Heart left ventricle (tissue), 16 donors: ENCODE results near the gene AKAP13. TPM values are rescaled to one million over a fixed set of nuclear protein-coding genes. Genes with fewer than 3 reads are reported as not detected.

ENCODE experiments used
- ATAC-seq, 4 donors: fragments of 200-7000 bp; cut with Tn5 transposase; one replicate each; pipeline ENCODE4 v1.9.1; 2020 to 2022; ENCODE audit warnings: moderate library complexity in 4 of 4, mild to moderate bottlenecking in 3 of 4, moderate number of reproducible peaks in 1 of 4
- DNase-seq, 5 donors: peaks; one replicate each; pipeline ENCODE4 v3.0.0-alpha.2; 2020
- H3K27ac ChIP-seq, 12 donors: fragments of 200-600 bp; sonication (generic) in 4 of 12; one replicate each; pipeline versions ENCODE4 v1.5.0 to v1.8.0; 2016 to 2022; ENCODE audit warnings: mild to moderate bottlenecking in 2 of 12
- H3K27me3 ChIP-seq, 9 donors: fragments of 200-600 bp; sonication (generic) in 2 of 9; one replicate each; pipeline versions ENCODE4 v1.5.1 to v1.8.0; 2016 to 2022; ENCODE audit warnings: mild to moderate bottlenecking in 3 of 9
- H3K36me3 ChIP-seq, 9 donors: fragments of 200-600 bp; sonication (generic) in 2 of 9; one replicate each; pipeline versions ENCODE4 v1.5.0 to v1.8.0; 2018 to 2022; ENCODE audit warnings: mild to moderate bottlenecking in 2 of 9
- H3K4me1 ChIP-seq, 12 donors: fragments of 200-600 bp; sonication (generic) in 4 of 12; one replicate each; pipeline versions ENCODE4 v1.5.0 to v1.8.0; 2016 to 2022; ENCODE audit warnings: mild to moderate bottlenecking in 3 of 12
- H3K4me3 ChIP-seq, 12 donors: fragments of 200-600 bp; sonication (generic) in 4 of 12; one replicate each; pipeline versions ENCODE4 v1.5.0 to v1.8.0; 2017 to 2022; ENCODE audit warnings: mild to moderate bottlenecking in 9 of 12, moderate library complexity in 4 of 12
- H3K9me3 ChIP-seq, 12 donors: fragments of 200-600 bp; sonication (generic) in 4 of 12; one replicate each; pipeline versions ENCODE4 v1.5.0 to v1.8.0; 2016 to 2022; ENCODE audit warnings: mild to moderate bottlenecking in 1 of 12
- CTCF ChIP-seq, 12 donors: fragments of 200-600 bp; sonication (generic) in 4 of 12; IDR thresholded peaks; one replicate each; pipeline versions ENCODE4 v1.5.0 to v1.8.0; 2018 to 2022; ENCODE audit warnings: antibody characterized with exemption in 12 of 12, mild to moderate bottlenecking in 5 of 12
- POLR2A ChIP-seq, 2 donors: fragments of 450-650 bp; IDR thresholded peaks; one replicate each; pipeline ENCODE4 v1.6.1; 2017; ENCODE audit warnings: antibody characterized with exemption in 2 of 2, mild to moderate bottlenecking in 2 of 2, moderate library complexity in 2 of 2
- WGBS, 4 donors: extraction: QIAGEN DNeasy Blood & Tissue Kit in 2 of 4; methylation state at CpG; one replicate each; pipeline versions ENCODE4 v1.1.5 to v1.1.7; 2013 to 2018; 5-methylcytosine and 5-hydroxymethylcytosine counted together
- intact Hi-C, 10 donors: fragments of 100-400 bp; cut with DNase I; formaldehyde crosslinking; loops; one replicate each; pipeline versions ENCODE4 v1.11.1 to v1.14.2; 2022
- polyA plus RNA-seq, 2 donors: library from polyadenylated mRNA; stranded (reverse); fragments of 200-250 nt; gene quantifications; one replicate each; pipeline ENCODE4 v1.2.3, GENCODE V29; 2013
- total RNA-seq, 9 donors: library from RNA; depleted of rRNA in 2 of 9; stranded (reverse); fragments of >200 nt in 2 of 9; fragmentation: NEBNext Ultra II Directional in 3 of 9; extraction: Animal tissue kit (Norgen Biotek cat#: 25700) in 3 of 9; gene quantifications; one replicate each; pipeline versions ENCODE4 v1.1.0 to v1.2.4, GENCODE V29; 2016 to 2023
- donor health status: ischemic (EF 13 %, LVEDD 7.1; RV severe dilation, severe dysfunction).
- donor health status: healthy with polysubstance abuse.
- donor health status: DM: no; HTN: yes; CAD: no.
- donor health status: DM: no; HTN: no; CAD: no.
- donor health status: ischemic (EF 25% LVEDD 6.9; RV normal size, moderate dysfunction).
- donor health status: ischemic (EF 25% LVEDD 5.7; RV mildly dilated, moderate dysfunction).
- donor health status: healthy.
- donor health status: DM: yes; HTN: yes; CAD: no.
- donor health status: ischemic (EF 35%, LVEDD 5.7; RV mildly dilated, moderate dysfunction).
- donor health status: nonischemic (EF 11% LVEDD 7.7; RV severe dilation, severe dysfunction).
- donor health status: DM: yes; HTN: yes; CAD: no.
- donor health status: PGD.
- donor health status: ischemic (EF 29% LVEDD 5.4; RV normal size, mild dysfunction).
- donor health status: nonischemic (EF 23%, LVEDD 6.1; RV moderate dilation, normal function).

Gene AKAP13
- total and polyA plus RNA-seq, 11 donors, result 124 to 598 (median 340) TPM

- peaks cover 0 to 100% (median 96%) of the 10 kb centered on the region in 9 donors for H3K36me3 ChIP-seq
- H3K27ac ChIP-seq, result peak overlapping the region in 11 of 12 donors; percentile 32 to 82 (median 71)
- WGBS, 4 donors, result 65 to 77% (median 68%) methylated on average over 4 of the region's 4 CpGs
- no peaks in the 10 kb centered on the region for H3K27me3 ChIP-seq
- intact Hi-C loops, result loop anchor here in 1 of 10 donors (10.0 kb wide), 1 partner anchor 241 kb away; no protein-coding TSS in a partner anchor
- TF ChIP-seq POLR2A (IDR thresholded peaks at IDR 0.05), result no peak
- DNase-seq (no peak), ATAC-seq (peak in 1 of 4 donors; percentile 2)
- no peaks in the 10 kb centered on the region for H3K9me3 ChIP-seq
- peak overlapping the region in 5 of 12 donors; percentile 10 to 51 (median 22) for H3K4me3 ChIP-seq
- H3K4me1 ChIP-seq, result peaks cover 3 to 78% (median 50%) of the 10 kb centered on the region in 12 donors
These were observed 345.2 kb downstream of the AKAP13 start for GRCh38 chr15:85725564-85725963.

- H3K4me1 ChIP-seq, result peaks cover 3 to 73% (median 44%) of the 10 kb centered on the region in 12 donors
- 64 to 78% (median 77%) methylated on average over 2 of the region's 2 CpGs for WGBS, 4 donors
- peak overlapping the region in 2 of 12 donors; percentile 40 to 51 for H3K4me3 ChIP-seq
- H3K27ac ChIP-seq, result peak overlapping the region in 11 of 12 donors; percentile 32 to 82 (median 69)
- intact Hi-C loops, result loop anchor here in 1 of 10 donors (10.0 kb wide), 1 partner anchor 242 kb away; no protein-coding TSS in a partner anchor
- DNase-seq (no peak), ATAC-seq (no peak)
- H3K9me3 ChIP-seq, result no peaks in the 10 kb centered on the region
- peaks cover 0 to 100% (median 96%) of the 10 kb centered on the region in 9 donors for H3K36me3 ChIP-seq
- TF ChIP-seq CTCF (IDR thresholded peaks at IDR 0.05) (no peak), POLR2A (IDR thresholded peaks at IDR 0.05) (no peak)
- H3K27me3 ChIP-seq, result no peaks in the 10 kb centered on the region
These were observed 346.1 kb downstream of the AKAP13 start for GRCh38 chr15:85726454-85726853.

GRCh38 chr15:85727068-85727467, 346.7 kb downstream of the AKAP13 start:
- intact Hi-C loops, result loop anchor here in 1 of 10 donors (10.0 kb wide), 1 partner anchor 242 kb away; no protein-coding TSS in a partner anchor
- peaks cover 3 to 67% (median 38%) of the 10 kb centered on the region in 12 donors for H3K4me1 ChIP-seq
- 51 to 65% (median 57%) methylated on average over 2 of the region's 2 CpGs for WGBS, 4 donors

GRCh38 chr15:85730001-85730820, 349.8 kb downstream of the AKAP13 start:
- H3K27ac ChIP-seq, result peak overlapping the region in 5 of 12 donors; percentile 4 to 82 (median 65)
- 30 to 39% (median 32%) methylated on average over 5 of the region's 5 CpGs for WGBS, 4 donors

More at GRCh38 chr15:85727068-85727467, 346.7 kb downstream of the AKAP13 start:
- H3K4me3 ChIP-seq, result no peak overlapping the region
- H3K9me3 ChIP-seq, result no peaks in the 10 kb centered on the region
- TF ChIP-seq CTCF (IDR thresholded peaks at IDR 0.05), result no peak
- peak in 2 of 4 donors; percentile 23 to 30 for ATAC-seq
- H3K27me3 ChIP-seq, result no peaks in the 10 kb centered on the region
- peaks cover 0 to 100% (median 96%) of the 10 kb centered on the region in 9 donors for H3K36me3 ChIP-seq
- H3K27ac ChIP-seq, result peak overlapping the region in 10 of 12 donors; percentile 39 to 82 (median 70)
- no peak for DNase-seq

More at GRCh38 chr15:85730001-85730820, 349.8 kb downstream of the AKAP13 start:
- H3K4me1 ChIP-seq, result peaks cover 0 to 41% (median 18%) of the 10 kb centered on the region in 12 donors
- DNase-seq (peak in 2 of 5 donors; percentile 34 to 45), ATAC-seq (peak; percentile 18 to 64 (median 57))
- intact Hi-C loops, result loop anchor here in 9 of 10 donors (2.0 to 5.0 kb wide), 5 partner anchors 67 to 111 kb away; no protein-coding TSS in a partner anchor
- peaks cover 0 to 14% (median 6%) of the 10 kb centered on the region in 12 donors for H3K9me3 ChIP-seq
- no peak overlapping the region for H3K4me3 ChIP-seq
- TF ChIP-seq POLR2A (IDR thresholded peaks at IDR 0.05), result no peak
- peak; percentile 60 to 83 (median 76) for TF ChIP-seq CTCF (IDR thresholded peaks at IDR 0.05)
- H3K27me3 ChIP-seq, result no peaks in the 10 kb centered on the region
- H3K36me3 ChIP-seq, result peaks cover 0 to 100% (median 96%) of the 10 kb centered on the region in 9 donors
